Suprapubic skin (tissue), 4 donors: ENCODE results near the gene OXCT1.

Experiments used
- CTCF ChIP-seq, 2 donors: fragments of 200-600 bp in 1 of 2; fragments of 450-650 bp in 1 of 2; sonication (generic) in 1 of 2; IDR thresholded peaks; one replicate each; pipeline ENCODE4 v1.5.1; 2016 to 2019; ENCODE audit warnings: antibody characterized with exemption in 2 of 2, mild to moderate bottlenecking in 1 of 2, moderate library complexity in 1 of 2
- POLR2A ChIP-seq, 2 donors: fragments of 450-650 bp; IDR thresholded peaks; one replicate each; pipeline ENCODE4 v1.6.1; 2017; ENCODE audit warnings: antibody characterized with exemption in 2 of 2, mild to moderate bottlenecking in 2 of 2, moderate library complexity in 2 of 2
- POLR2AphosphoS5 ChIP-seq, 3 donors: sonication (generic); formaldehyde crosslinking; IDR thresholded peaks; one replicate each; pipeline ENCODE4 v1.6.1; 2017; ENCODE audit warnings: antibody characterized with exemption in 3 of 3

GRCh38 chr5:41871852-41872251 lies 1.6 kb upstream of the OXCT1 start:
- TF ChIP-seq CTCF (IDR thresholded peaks at IDR 0.05) = no peak
- TF ChIP-seq POLR2AphosphoS5 (IDR thresholded peaks at IDR 0.05) = no peak
- TF ChIP-seq POLR2A (IDR thresholded peaks at IDR 0.05) = no peak
